SK-N-SH treated with all-trans-retinoic acid at 6 μM for 48 hours (cell line): ENCODE results near the gene CAV1.

Experiments used
- ATAC-seq: fragments of 200-7000 bp; cut with Tn5 transposase; 3 replicates; pipeline ENCODE4 v1.9.1; 2020; ENCODE audit warnings: mild to moderate bottlenecking, moderate library complexity
- ARNTL ChIP-seq: fragments of 450-650 bp; formaldehyde crosslinking; IDR thresholded peaks from 2 replicates; pipeline ENCODE4 v1.5.0; 2020; ENCODE audit warnings: low read depth, mild to moderate bottlenecking, moderate library complexity, borderline replicate concordance
- BACH2 ChIP-seq: fragments of 250-450 bp; sonication (Bioruptor Pico); IDR thresholded peaks from 2 replicates; pipeline ENCODE4 v1.9.0; 2021; ENCODE audit warnings: mild to moderate bottlenecking, borderline replicate concordance
- CSDC2 ChIP-seq: fragments of 250-450 bp; sonication (Bioruptor Pico); IDR thresholded peaks from 2 replicates; pipeline ENCODE4 v1.5.0; 2020; ENCODE audit warnings: mild to moderate bottlenecking, moderate library complexity
- ESRRG ChIP-seq: fragments of 250-450 bp; sonication (Bioruptor Pico); IDR thresholded peaks from 2 replicates; pipeline ENCODE4 v1.6.1; 2021; ENCODE audit warnings: mild to moderate bottlenecking
- GLIS3 ChIP-seq: fragments of 250-450 bp; sonication (Bioruptor Pico); IDR thresholded peaks from 2 replicates; pipeline ENCODE4 v1.5.0; 2020; ENCODE audit warnings: mild to moderate bottlenecking, moderate library complexity
- ISL1 ChIP-seq: fragments of 250-450 bp; sonication (Bioruptor Pico); IDR thresholded peaks from 2 replicates; pipeline ENCODE4 v2.1.2; 2022; ENCODE audit warnings: mild to moderate bottlenecking, moderate library complexity
- OSR1 ChIP-seq: fragments of 250-450 bp; sonication (Bioruptor Pico); IDR thresholded peaks from 2 replicates; pipeline ENCODE4 v1.8.0; 2022; ENCODE audit warnings: moderate library complexity, mild to moderate bottlenecking, inconsistent platforms
- POU6F1 ChIP-seq: fragments of 250-450 bp; sonication (Bioruptor Pico); IDR thresholded peaks from 2 replicates; pipeline ENCODE4 v1.8.0; 2021; ENCODE audit warnings: low read depth, mild to moderate bottlenecking, moderate library complexity, borderline replicate concordance
- PPARA ChIP-seq: fragments of 250-450 bp; sonication (Bioruptor Pico); IDR thresholded peaks from 2 replicates; pipeline ENCODE4 v1.5.0; 2020; ENCODE audit warnings: mild to moderate bottlenecking, borderline replicate concordance
- SNAI2 ChIP-seq: fragments of 250-450 bp; sonication (Bioruptor Pico); IDR thresholded peaks from 2 replicates; pipeline ENCODE4 v1.5.0; 2020; ENCODE audit warnings: mild to moderate bottlenecking, moderate library complexity
- TCF4 ChIP-seq: fragments of 250-450 bp; sonication (Bioruptor Pico); IDR thresholded peaks from 2 replicates; pipeline ENCODE4 v1.8.0; 2021; ENCODE audit warnings: mild to moderate bottlenecking, moderate library complexity, borderline replicate concordance
- TOX ChIP-seq: fragments of 250-450 bp; sonication (Bioruptor Pico); IDR thresholded peaks from 2 replicates; pipeline ENCODE4 v1.8.0; 2021; ENCODE audit warnings: mild to moderate bottlenecking, moderate library complexity, borderline replicate concordance
- ZC3H10 ChIP-seq: fragments of 250-450 bp; sonication (Bioruptor Pico); IDR thresholded peaks from 2 replicates; pipeline ENCODE4 v1.5.1; 2021; ENCODE audit warnings: mild to moderate bottlenecking, moderate library complexity
- ZFP3 ChIP-seq: fragments of 250-450 bp; sonication (Bioruptor Pico); IDR thresholded peaks from 2 replicates; pipeline ENCODE4 v1.5.0; 2020; ENCODE audit warnings: mild to moderate bottlenecking, moderate library complexity
- ZFP30 ChIP-seq: fragments of 450-650 bp; formaldehyde crosslinking; IDR thresholded peaks from 2 replicates; pipeline ENCODE4 v1.5.0; 2022; ENCODE audit warnings: mild to moderate bottlenecking, moderate library complexity
- ZNF565 ChIP-seq: fragments of 450-650 bp; formaldehyde crosslinking; conservative IDR thresholded peaks from 2 replicates; pipeline ENCODE4 v1.5.0; 2020; ENCODE audit warnings: low read depth, mild to moderate bottlenecking, moderate library complexity
- ZNF70 ChIP-seq: fragments of 450-650 bp; formaldehyde crosslinking; IDR thresholded peaks from 2 replicates; pipeline ENCODE4 v1.5.0; 2020; ENCODE audit warnings: mild to moderate bottlenecking, moderate library complexity
- ZNF8 ChIP-seq: fragments of 450-650 bp; formaldehyde crosslinking; IDR thresholded peaks from 2 replicates; pipeline ENCODE4 v1.5.0; 2020; ENCODE audit warnings: mild to moderate bottlenecking, moderate library complexity
- TF ChIP-seq, protein P1 (sequence below): fragments of 250-450 bp; sonication (Bioruptor Pico); IDR thresholded peaks from 2 replicates; pipeline ENCODE4 v1.5.1; 2021; ENCODE audit warnings: mild to moderate bottlenecking, moderate library complexity
- TF ChIP-seq, protein P2 (sequence below): fragments of 250-450 bp; sonication (Bioruptor Pico); IDR thresholded peaks from 2 replicates; pipeline ENCODE4 v1.5.0; 2020; ENCODE audit warnings: mild to moderate bottlenecking, moderate library complexity
- TF ChIP-seq, protein P3 (sequence below): fragments of 250-450 bp; sonication (Bioruptor Pico); IDR thresholded peaks from 2 replicates; pipeline ENCODE4 v1.8.0; 2020; ENCODE audit warnings: mild to moderate bottlenecking, moderate library complexity, borderline replicate concordance

CAV1 gene

GRCh38 chr7:116532102-116532688 is 7.4 kb downstream of the CAV1 start (continued):
- TF ChIP-seq, protein P1, sequence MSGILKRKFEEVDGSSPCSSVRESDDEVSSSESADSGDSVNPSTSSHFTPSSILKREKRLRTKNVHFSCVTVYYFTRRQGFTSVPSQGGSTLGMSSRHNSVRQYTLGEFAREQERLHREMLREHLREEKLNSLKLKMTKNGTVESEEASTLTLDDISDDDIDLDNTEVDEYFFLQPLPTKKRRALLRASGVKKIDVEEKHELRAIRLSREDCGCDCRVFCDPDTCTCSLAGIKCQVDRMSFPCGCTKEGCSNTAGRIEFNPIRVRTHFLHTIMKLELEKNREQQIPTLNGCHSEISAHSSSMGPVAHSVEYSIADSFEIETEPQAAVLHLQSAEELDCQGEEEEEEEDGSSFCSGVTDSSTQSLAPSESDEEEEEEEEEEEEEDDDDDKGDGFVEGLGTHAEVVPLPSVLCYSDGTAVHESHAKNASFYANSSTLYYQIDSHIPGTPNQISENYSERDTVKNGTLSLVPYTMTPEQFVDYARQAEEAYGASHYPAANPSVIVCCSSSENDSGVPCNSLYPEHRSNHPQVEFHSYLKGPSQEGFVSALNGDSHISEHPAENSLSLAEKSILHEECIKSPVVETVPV (CRISPR knock-in tag): no peak
- TF ChIP-seq SNAI2 (CRISPR knock-in tag) (no peak), ZFP3 (CRISPR knock-in tag) (no peak), TOX (no peak), TCF4 (CRISPR knock-in tag) (no peak), GLIS3 (CRISPR knock-in tag) (no peak)

DNA sequence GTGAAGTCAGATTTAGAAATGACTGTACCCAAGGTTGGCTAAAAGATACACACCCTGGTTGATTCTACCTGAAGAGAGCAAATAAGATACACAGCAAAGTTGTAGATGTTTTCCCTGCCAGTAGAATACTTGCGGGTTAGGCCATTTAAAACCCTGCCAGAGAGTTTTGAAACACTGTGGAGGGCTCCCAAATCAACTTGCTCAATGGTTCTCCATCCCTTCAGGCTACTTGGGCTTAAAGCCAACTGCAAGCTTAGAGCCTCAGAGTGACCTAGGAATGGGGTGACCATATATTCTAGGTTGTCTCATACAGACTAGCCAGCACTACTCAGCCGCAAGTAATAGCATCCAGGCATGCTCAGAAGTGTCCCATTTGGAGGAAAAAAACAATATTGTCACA is 10.0 kb downstream of the CAV1 start:
- ATAC-seq: peak; percentile 4; the same call in 2 of the 3 replicates
- TF ChIP-seq ZFP3 (CRISPR knock-in tag) (no peak), ARNTL (CRISPR knock-in tag) (no peak), POU6F1 (CRISPR knock-in tag) (no peak), GLIS3 (CRISPR knock-in tag) (no peak), ISL1 (no peak), ZNF565 (CRISPR knock-in tag) (no peak), TCF4 (CRISPR knock-in tag) (no peak), ZC3H10 (CRISPR knock-in tag) (no peak), BACH2 (CRISPR knock-in tag) (no peak)
- TF ChIP-seq, protein P2, sequence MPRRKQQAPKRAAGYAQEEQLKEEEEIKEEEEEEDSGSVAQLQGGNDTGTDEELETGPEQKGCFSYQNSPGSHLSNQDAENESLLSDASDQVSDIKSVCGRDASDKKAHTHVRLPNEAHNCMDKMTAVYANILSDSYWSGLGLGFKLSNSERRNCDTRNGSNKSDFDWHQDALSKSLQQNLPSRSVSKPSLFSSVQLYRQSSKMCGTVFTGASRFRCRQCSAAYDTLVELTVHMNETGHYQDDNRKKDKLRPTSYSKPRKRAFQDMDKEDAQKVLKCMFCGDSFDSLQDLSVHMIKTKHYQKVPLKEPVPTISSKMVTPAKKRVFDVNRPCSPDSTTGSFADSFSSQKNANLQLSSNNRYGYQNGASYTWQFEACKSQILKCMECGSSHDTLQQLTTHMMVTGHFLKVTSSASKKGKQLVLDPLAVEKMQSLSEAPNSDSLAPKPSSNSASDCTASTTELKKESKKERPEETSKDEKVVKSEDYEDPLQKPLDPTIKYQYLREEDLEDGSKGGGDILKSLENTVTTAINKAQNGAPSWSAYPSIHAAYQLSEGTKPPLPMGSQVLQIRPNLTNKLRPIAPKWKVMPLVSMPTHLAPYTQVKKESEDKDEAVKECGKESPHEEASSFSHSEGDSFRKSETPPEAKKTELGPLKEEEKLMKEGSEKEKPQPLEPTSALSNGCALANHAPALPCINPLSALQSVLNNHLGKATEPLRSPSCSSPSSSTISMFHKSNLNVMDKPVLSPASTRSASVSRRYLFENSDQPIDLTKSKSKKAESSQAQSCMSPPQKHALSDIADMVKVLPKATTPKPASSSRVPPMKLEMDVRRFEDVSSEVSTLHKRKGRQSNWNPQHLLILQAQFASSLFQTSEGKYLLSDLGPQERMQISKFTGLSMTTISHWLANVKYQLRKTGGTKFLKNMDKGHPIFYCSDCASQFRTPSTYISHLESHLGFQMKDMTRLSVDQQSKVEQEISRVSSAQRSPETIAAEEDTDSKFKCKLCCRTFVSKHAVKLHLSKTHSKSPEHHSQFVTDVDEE (CRISPR knock-in tag): no peak
- TF ChIP-seq, protein P3, sequence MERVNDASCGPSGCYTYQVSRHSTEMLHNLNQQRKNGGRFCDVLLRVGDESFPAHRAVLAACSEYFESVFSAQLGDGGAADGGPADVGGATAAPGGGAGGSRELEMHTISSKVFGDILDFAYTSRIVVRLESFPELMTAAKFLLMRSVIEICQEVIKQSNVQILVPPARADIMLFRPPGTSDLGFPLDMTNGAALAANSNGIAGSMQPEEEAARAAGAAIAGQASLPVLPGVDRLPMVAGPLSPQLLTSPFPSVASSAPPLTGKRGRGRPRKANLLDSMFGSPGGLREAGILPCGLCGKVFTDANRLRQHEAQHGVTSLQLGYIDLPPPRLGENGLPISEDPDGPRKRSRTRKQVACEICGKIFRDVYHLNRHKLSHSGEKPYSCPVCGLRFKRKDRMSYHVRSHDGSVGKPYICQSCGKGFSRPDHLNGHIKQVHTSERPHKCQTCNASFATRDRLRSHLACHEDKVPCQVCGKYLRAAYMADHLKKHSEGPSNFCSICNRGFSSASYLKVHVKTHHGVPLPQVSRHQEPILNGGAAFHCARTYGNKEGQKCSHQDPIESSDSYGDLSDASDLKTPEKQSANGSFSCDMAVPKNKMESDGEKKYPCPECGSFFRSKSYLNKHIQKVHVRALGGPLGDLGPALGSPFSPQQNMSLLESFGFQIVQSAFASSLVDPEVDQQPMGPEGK (CRISPR knock-in tag): no peak

- ATAC-seq: no peak
These were observed 10.6 kb downstream of the CAV1 start for GRCh38 chr7:116535416-116535815.

DNA sequence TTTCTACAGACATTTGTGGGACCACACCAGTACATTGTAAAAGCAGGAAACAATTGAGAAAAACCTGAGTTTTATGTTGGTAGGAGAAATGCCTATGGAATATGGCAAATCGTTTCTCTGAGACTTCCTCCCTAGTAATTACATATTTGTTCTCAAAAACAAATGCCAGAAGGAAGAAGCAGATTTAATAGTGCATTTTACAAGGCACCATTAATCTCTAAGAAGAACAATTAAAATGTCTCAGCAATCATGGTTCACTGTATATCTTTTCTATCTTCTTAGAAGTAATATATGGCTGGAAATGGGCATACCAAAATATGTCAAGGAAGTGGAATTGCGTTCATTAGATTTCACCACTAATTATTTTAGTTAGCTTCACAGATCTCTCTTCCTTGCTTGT is 13.3 kb downstream of the CAV1 start:
- no peak for ATAC-seq
- TF ChIP-seq ZFP30 (CRISPR knock-in tag) (no peak), GLIS3 (CRISPR knock-in tag) (no peak), ZFP3 (CRISPR knock-in tag) (no peak), ZNF70 (CRISPR knock-in tag) (no peak), ZC3H10 (CRISPR knock-in tag) (no peak), OSR1 (CRISPR knock-in tag) (no peak), SNAI2 (CRISPR knock-in tag) (no peak), TOX (no peak), PPARA (no peak), BACH2 (CRISPR knock-in tag) (no peak), ESRRG (no peak), ARNTL (CRISPR knock-in tag) (no peak)
- TF ChIP-seq, protein P1 (CRISPR knock-in tag): no peak

More at GRCh38 chr7:116535416-116535815, 10.6 kb downstream of the CAV1 start:
- no peak for TF ChIP-seq TOX
- no peak for TF ChIP-seq CSDC2 (CRISPR knock-in tag)
- TF ChIP-seq POU6F1 (CRISPR knock-in tag): no peak
- no peak for TF ChIP-seq BACH2 (CRISPR knock-in tag)
- TF ChIP-seq ZNF8 (CRISPR knock-in tag): no peak
